Upper lobe of left lung (tissue), 4 donors: Measurements from ENCODE around the gene GGNBP2.

Experiments used
- EP300 ChIP-seq, 4 donors: sonication (generic); formaldehyde crosslinking; IDR thresholded peaks; one replicate each; pipeline ENCODE4 v1.5.1; 2017; ENCODE audit warnings: antibody characterized with exemption in 4 of 4, control low read depth in 2 of 4
- POLR2A ChIP-seq, 4 donors: fragments of 450-650 bp; IDR thresholded peaks; one replicate each; pipeline ENCODE4 v1.5.1; 2016 to 2017; ENCODE audit warnings: antibody characterized with exemption in 4 of 4, mild to moderate bottlenecking in 2 of 4
- POLR2AphosphoS5 ChIP-seq, 2 donors: sonication (generic); formaldehyde crosslinking; IDR thresholded peaks; one replicate each; pipeline ENCODE4 v1.5.1; 2017; ENCODE audit warnings: antibody characterized with exemption in 2 of 2
- TF ChIP-seq, protein P1 (sequence below), 6 experiments: fragments of 450-650 bp in 4 of 6; fragments of 200-600 bp in 2 of 6; sonication (generic) in 2 of 6; IDR thresholded peaks; one replicate each; pipeline ENCODE4 v1.5.1; 2016 to 2019; ENCODE audit warnings: antibody characterized with exemption in 6 of 6

DNA sequence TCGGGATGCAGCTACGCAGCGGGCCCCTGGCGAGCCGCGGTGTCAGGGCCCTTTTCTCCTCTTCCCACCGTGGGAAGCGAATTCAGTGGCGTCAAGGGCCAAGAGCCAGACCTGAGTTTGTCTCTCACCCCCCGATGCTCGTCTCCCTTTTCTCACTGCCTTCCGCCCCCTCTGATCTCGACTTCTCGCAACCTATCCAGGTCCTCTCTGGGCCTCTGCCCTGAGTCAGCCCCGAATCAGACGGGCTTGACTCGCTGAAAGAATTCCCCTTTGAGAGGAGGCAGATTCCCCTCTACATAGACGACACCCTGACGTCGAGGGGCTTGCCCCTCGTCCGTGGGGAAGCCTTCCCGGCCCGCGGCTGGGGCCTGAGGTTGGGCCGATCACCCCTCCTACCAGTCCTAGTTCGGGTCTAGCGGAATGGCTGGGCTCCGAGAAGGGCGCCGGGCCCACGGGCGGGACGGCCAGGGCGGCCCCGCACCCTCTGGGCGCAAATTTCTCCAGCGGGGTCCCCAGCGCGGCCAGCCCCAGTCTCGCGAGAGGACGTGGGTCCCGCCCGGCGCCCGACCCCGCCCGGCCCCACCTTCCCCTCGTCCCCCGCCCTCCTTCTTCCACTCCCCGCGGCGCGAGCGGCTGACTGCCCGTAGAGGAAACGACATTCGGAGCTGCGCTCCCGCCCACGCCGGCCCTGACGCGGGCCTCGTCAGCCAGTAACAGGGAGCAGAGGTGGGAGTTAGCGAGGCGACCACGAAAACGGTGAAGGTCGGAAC, at the start of gene GGNBP2:
- TF ChIP-seq, protein P1, sequence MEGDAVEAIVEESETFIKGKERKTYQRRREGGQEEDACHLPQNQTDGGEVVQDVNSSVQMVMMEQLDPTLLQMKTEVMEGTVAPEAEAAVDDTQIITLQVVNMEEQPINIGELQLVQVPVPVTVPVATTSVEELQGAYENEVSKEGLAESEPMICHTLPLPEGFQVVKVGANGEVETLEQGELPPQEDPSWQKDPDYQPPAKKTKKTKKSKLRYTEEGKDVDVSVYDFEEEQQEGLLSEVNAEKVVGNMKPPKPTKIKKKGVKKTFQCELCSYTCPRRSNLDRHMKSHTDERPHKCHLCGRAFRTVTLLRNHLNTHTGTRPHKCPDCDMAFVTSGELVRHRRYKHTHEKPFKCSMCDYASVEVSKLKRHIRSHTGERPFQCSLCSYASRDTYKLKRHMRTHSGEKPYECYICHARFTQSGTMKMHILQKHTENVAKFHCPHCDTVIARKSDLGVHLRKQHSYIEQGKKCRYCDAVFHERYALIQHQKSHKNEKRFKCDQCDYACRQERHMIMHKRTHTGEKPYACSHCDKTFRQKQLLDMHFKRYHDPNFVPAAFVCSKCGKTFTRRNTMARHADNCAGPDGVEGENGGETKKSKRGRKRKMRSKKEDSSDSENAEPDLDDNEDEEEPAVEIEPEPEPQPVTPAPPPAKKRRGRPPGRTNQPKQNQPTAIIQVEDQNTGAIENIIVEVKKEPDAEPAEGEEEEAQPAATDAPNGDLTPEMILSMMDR (IDR thresholded peaks at IDR 0.05): no peak
- TF ChIP-seq POLR2A (IDR thresholded peaks at IDR 0.05) (peak; percentile 33 to 92 (median 66)), EP300 (IDR thresholded peaks at IDR 0.05) (peak in 1 of 4 donors; percentile 49), POLR2AphosphoS5 (IDR thresholded peaks at IDR 0.05) (peak; percentile 96 to 97)
